Activated CD8-positive, alpha-beta memory T cell treated with anti-CD3 and anti-CD28 coated beads, Interleukin-2, amount 50 U/mL, for 48 hours (primary cell): ENCODE results near the gene PTPRN2.
A peak's percentile ranks its signal among the peaks of the same experiment; 100 is the strongest.
"Not testable (repeated sequence)": the region's sequence is repeated elsewhere in the genome, so short reads cannot be mapped to it uniquely, and the experiment has no call there.

Experiments used
- DNase-seq: peaks from one replicate; pipeline ENCODE4 v3.0.0-alpha.2; 2020

Gene PTPRN2

DNA sequence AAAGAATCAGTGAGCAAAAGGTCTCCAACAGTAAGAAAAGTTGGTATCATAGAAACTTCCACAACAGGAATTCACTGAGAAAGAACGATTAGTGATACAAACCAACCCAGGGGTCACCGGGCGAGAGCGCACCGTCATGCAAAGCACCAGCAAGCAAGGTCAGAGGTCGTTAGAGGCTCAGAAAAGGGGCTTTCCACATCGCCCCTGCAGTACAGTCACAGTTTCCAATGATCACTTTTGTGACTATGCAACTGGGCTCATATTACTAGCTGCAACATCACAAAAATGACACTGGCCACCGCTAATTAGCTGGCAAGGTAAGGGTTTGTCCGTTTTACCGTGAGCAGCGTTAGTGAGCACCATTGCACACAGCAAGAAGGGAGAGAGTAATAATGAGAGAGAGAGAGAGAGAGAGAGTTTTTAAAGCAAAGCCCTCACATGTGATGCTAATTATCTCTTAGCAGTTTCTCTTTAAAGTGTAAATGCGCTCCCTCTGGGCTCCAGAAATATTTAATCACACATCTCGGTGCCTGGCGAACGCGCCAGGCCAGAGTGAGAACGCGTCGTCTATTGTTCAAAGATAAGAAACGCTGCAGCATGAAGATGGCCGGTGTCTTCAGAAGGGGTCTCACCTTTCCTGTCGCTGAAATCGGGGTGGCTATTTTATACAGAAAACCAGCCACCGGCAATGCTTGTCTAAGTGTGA lies 1013.4 kb downstream of the PTPRN2 start:
- no peak for DNase-seq

GRCh38 chr7:157573244-157573643 lies 1014.4 kb downstream of the PTPRN2 start:
- no peak for DNase-seq

- no peak for DNase-seq
Measured at GRCh38 chr7:157572622-157573021, 1015.0 kb downstream of the PTPRN2 start.

DNA sequence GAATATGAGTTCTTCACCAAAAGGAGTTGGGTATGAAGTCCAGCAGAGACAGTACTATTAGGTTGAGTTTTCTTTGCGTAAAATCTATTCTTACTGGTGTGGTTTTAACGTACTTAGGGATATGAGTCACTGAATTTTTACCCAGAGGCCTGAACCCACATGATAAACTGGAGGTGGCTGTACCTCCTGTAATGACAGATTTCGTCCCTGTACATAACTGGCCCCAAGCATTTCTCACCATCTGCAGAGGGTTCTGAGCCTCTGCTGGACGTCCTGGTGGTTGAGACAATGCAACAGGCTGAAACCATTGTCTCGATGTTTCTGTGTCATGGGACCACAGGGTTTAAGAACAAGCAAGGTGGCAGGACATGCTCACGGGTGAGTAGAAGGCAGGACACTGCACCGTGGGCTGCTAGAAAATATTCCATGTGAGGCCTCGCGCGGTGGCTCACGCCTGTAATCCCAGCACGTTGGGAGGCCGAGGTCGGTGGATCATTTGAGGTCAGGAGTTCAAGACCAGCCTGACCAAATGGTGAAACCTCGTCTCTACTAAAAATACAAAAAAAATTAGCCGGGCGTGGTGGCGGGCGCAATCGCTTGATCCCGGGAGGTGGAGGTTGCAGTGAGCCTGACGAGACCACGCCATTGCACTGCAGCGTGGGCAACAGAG lies 1017.0 kb downstream of the PTPRN2 start:
- no peak for DNase-seq

DNA sequence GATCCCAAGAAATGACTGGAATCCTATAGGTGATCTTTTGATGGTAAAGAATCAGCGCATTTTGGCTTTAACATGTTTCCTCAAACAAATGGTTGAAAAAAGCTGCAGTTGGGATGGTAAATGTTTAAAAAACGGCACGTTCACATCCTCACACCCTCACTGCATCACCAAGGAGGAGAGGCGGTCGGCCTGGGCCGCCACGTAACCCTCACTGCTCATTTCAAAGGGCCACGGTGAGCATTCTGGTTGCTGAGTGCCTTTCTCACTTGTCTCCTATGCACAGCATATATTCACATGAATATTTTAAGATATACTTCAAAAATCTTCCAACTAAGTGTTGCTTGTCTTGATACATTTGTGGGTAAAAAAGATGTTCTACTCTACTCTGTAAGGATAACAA lies 1017.7 kb downstream of the PTPRN2 start:
- no peak for DNase-seq

DNA sequence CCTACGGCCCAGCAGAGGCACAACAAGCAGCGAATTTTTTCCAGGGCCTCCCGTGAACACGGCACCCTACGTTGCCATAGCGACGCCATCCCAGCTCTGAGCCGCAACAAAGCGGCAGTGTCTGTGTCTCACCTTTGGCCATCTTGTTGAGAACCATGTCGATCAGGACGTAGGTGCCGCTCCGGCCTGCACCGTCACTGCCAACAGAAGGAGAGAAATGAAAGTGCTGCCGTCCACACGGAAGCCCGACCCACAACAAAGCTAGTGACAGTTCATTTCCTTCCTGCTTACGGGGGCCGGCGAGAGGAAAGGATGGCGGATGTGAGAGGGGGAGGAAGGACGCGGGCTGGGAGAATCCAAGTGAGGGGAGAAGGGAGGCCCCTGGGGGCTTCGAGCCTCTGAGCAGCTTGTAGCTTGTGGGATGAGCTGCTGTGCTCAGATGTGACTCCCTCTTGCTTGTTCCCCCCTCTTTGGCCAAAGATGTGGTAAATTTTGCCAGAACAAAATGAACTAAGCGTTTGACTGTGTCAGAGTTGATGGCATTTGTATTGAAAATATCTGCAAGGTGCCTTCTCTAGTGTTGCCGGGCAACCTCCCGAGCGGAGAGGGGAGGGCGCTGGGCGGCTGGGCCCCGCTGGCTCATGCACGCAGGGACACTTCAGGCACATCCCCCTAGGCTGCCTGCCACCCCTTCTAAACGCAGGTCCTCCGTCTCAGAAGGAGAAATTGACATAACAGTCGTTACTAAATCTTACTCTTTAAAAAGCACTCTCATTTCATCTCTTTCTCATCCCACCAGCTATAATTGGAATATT lies 1018.6 kb downstream of the PTPRN2 start:
- DNase-seq = peak; percentile 76

DNA sequence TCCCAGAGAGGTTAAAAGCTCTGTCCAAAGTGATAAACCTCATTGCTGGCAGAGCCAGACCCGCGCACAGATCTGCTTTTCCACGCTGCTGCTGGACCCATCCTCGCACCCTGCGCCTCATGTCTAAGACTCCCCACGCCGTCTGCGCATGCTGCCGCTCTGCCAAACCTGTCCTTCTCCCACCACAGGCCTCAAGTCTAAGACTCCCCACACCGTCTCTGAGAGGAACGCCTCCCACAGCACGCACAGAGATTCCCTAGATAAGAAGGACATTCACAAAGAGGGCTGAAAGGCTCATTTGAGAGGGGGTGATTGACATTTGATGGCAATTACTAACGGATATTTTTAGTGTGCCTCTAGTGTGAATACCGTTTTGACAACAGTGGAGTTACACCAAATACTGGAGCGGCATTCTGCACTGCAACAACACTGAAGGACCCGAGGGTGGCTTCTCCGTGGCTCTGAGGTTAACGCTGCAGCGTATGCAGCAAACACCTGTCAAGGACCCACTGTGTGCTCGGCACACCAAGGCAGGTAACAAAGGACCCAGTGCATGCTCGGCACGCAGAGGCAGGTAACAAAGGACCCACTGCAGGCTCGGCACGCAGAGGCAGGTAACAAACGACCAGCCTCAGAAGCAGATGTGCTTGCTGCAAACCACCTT lies 1019.4 kb downstream of the PTPRN2 start:
- no peak for DNase-seq

GRCh38 chr7:157567666-157568065 lies 1020.0 kb downstream of the PTPRN2 start:
- DNase-seq = no peak

- DNase-seq = no peak
Measured at GRCh38 chr7:157566631-157567006, 1021.0 kb downstream of the PTPRN2 start.

GRCh38 chr7:157565981-157566630 lies 1021.5 kb downstream of the PTPRN2 start:
- no peak for DNase-seq

- no peak for DNase-seq
Measured at GRCh38 chr7:157565201-157565626, 1022.4 kb downstream of the PTPRN2 start.

DNA sequence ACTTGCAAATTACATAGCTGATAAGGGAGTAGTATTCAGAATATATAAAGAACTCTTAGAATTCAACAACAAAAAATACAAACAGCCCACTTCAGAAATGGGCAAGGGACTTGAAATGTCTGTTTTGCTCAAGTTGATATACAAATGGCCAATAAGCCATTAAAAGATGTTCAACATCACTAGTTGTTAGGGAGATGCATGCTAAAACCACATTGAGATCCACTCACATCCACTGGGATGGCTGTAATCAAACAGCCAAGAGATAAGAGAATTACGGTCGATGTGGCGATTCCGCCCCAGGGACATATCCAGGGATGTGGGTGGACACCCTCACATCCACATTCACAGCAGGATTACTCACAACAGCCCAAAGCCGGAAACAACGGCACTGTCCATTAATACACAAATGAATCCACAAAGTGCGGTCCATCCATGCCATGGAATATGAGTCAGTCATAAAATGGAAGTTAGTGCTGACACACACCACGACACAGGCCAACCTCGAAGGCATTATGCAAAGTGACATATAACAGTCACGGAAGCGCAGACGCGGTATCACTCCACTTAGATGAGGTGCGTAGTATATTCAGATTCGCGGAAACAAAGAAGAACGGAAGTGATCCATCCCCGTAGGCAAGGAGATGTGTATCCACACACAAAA lies 1023.0 kb downstream of the PTPRN2 start:
- DNase-seq = no peak

DNA sequence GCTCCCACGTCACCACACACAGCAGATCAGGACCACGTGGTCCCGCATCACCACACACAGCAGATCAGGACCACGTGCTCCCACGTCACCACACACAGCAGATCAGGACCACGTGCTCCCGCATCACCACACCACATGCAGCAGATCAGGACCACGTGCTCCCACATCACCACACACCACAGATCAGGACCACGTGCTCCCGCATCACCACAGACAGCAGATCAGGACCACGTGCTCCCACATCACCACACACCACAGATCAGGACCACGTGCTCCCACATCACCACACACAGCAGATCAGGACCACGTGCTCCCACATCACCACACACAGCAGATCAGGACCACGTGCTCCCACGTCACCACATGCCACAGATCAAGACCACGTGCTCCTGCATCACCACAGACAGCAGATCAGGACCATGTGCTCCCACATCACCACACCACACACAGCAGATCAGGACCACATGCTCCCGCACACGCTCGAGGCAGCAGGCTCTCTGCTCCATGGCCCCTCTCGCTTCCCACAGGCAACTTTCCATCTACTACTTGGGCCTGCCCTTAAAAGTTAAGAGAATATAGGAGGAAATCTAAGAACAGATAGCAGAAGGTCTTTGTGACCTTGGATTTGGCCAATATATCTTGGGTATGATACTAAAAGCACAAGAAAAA lies 1024.0 kb downstream of the PTPRN2 start:
- not testable (repeated sequence) for DNase-seq

GRCh38 chr7:157562522-157563398 lies 1024.9 kb downstream of the PTPRN2 start:
- DNase-seq = not testable (repeated sequence)

- no peak for DNase-seq
Measured at GRCh38 chr7:157561816-157562410, 1025.7 kb downstream of the PTPRN2 start.

DNA sequence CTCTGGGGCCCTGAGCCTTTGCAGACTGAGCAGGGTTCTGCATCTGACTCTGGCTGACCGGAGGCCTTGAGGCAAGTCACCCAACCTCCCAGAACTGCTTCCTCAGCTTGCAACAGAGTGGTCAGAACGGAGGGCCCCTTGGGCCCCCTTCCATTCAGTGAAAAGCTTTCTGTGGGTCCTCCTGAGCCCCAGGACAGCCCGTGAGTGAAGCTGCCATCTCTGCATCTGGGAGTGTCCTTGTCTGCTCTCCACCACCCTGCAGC lies 1026.2 kb downstream of the PTPRN2 start:
- no peak for DNase-seq

DNA sequence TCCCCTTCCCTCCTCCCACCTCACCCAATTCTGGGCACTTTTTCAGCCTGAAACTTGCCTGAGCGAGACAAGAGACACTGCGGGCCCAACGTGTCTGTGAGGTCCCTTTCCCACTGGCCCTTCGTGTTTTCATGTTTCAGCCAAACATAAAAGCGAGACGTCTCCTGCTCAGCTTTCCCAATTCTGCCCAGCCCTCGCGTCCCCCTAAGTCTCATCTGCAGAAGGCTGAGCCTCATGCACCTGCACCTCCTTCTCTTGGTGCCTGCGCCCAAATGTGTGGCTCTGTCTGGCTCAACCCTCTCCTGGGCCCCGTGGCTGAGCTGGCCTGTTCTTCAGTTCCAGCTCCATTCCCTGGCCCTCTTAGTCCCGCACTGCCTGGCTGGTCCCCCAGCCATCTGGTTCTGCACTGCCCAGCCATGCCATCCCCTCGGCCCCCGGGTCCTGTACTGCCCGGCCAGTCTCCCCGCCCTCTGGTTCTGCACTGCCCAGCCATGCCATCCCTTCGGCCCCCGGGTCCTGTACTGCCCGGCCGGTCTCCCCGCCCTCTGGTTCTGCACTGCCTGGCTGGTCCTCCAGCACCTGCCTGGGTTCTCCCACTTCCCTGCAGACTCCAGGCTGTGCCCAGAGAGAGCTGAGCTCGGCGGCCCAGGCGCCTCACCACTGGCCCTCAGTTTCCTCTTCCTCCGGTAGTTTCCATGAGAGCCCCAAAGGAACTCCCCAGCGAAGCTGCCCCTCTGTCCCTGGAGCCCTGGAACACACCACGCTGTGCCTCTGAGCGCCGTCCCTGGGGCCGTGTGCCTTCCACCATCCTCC lies 1026.7 kb downstream of the PTPRN2 start:
- no peak for DNase-seq

GRCh38 chr7:157560258-157560654 lies 1027.4 kb downstream of the PTPRN2 start:
- no peak for DNase-seq

DNA sequence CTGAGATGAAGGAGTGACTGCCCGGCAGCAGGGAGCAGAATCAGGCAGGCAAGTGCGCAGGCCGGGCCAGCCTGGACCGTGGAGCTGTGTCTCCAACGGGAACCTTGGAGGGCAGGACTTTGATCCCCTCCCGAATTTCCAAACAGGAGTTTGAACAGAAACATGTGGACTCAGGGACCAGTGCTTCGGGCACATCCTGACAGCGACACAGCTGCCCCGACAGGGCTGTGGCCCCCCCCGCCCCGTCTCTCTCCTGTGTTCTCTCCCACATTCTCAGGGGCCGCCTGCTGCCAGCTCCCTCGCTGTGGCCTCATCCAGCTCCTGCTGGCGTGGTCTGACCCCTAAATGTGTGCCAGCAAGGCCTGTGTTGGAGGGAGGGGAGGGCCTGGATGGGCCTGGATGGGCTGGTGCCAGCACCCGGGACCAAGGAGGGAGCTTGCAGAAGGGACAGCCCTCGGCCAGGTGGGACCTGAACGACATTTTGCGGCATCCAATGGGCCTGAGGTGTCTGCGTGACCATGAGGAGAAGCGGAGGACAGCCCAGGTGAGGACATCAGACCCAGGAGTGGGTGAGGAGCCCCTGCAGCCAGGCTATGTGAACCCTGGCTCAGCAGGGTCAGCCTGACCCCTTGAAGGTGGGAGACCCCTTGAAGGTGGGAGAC lies 1027.9 kb downstream of the PTPRN2 start:
- DNase-seq = no peak
